Activated CD4-positive, alpha-beta memory T cell treated with anti-CD3 and anti-CD28 coated beads for 36 hours (primary cell): ENCODE measurements around the gene SLC35A5. TPM values are rescaled to one million over a fixed set of nuclear protein-coding genes. Genes with fewer than 3 reads are reported as not detected.
"Not testable (repeated sequence)": the region's sequence is repeated elsewhere in the genome, so short reads cannot be mapped to it uniquely, and the experiment has no call there.

Source experiments
- CTCF ChIA-PET: fragments of 350-600 bp; sonication (Branson Sonifier 250); formaldehyde crosslinking; loops from one replicate; lab custom pipeline; 2021; ENCODE audit warnings: antibody characterized with exemption, inconsistent platforms; lab: Charles Lee
- POLR2A ChIA-PET: fragments of 350-600 bp; sonication (Branson Sonifier 250); formaldehyde crosslinking; loops from one replicate; lab custom pipeline; 2021; ENCODE audit warnings: antibody characterized with exemption; lab: Charles Lee
- DNase-seq: peaks from one replicate; pipeline ENCODE4 v3.0.0-alpha.2; 2020
- H3K27ac Mint-ChIP-seq: one replicate; pipeline ENCODE4 v1.8.0; 2021; ENCODE audit warnings: mixed read lengths
- H3K27me3 Mint-ChIP-seq: one replicate; pipeline ENCODE4 v1.8.0; 2021; ENCODE audit warnings: mixed read lengths
- H3K36me3 Mint-ChIP-seq: one replicate; pipeline ENCODE4 v1.8.0; 2021; ENCODE audit warnings: mixed read lengths
- H3K4me1 Mint-ChIP-seq: one replicate; pipeline ENCODE4 v1.8.0; 2021; ENCODE audit warnings: low read depth, mixed read lengths
- H3K4me3 Mint-ChIP-seq: one replicate; pipeline ENCODE4 v1.8.0; 2021; ENCODE audit warnings: mild to moderate bottlenecking, mixed read lengths
- H3K9me3 Mint-ChIP-seq: one replicate; pipeline ENCODE4 v1.8.0; 2021; ENCODE audit warnings: mixed read lengths
- intact Hi-C: fragments of 100-400 bp; cut with micrococcal nuclease; formaldehyde crosslinking; loops from one replicate; pipeline ENCODE4 v1.15.1; 2023
- total RNA-seq, 2 experiments: library from RNA; stranded (reverse); gene quantifications; one replicate each; pipeline ENCODE4 v1.2.3, GENCODE V29; 2021

The SLC35A5 gene
- total RNA-seq, 2 experiments from 2014 or later = 15.5 to 17.8 TPM

GRCh38 chr3:112550859-112551258, 11.0 kb upstream of the SLC35A5 start:
- H3K9me3 Mint-ChIP-seq = no peaks in the 10 kb centered on the region
- ChIA-PET CTCF (interaction anchor here (0.7 kb wide), 1 partner anchor 11 kb away, joined by 3 read pairs; no protein-coding TSS in a partner anchor), POLR2A (no interaction called here)
- no peaks in the 10 kb centered on the region for H3K27me3 Mint-ChIP-seq
- no peak for DNase-seq
- H3K27ac Mint-ChIP-seq = no peak overlapping the region
- intact Hi-C loops = no loop called here
- peaks cover 26% of the 10 kb centered on the region for H3K4me1 Mint-ChIP-seq
- H3K36me3 Mint-ChIP-seq = peaks cover 28% of the 10 kb centered on the region
- no peak overlapping the region for H3K4me3 Mint-ChIP-seq

GRCh38 chr3:112555535-112556170, 6.2 kb upstream of the SLC35A5 start:
- ChIA-PET POLR2A (no interaction called here), CTCF (no interaction called here)
- Mint-ChIP-seq H3K27ac (no peak overlapping the region), H3K9me3 (no peaks in the 10 kb centered on the region), H3K4me1 (peaks cover 48% of the 10 kb centered on the region), H3K36me3 (peaks cover 28% of the 10 kb centered on the region), H3K4me3 (no peak overlapping the region), H3K27me3 (no peaks in the 10 kb centered on the region)
- no peak for DNase-seq
- intact Hi-C loops = no loop called here

- Mint-ChIP-seq H3K9me3 (no peaks in the 10 kb centered on the region), H3K27ac (no peak overlapping the region), H3K4me1 (peaks cover 41% of the 10 kb centered on the region), H3K4me3 (no peak overlapping the region), H3K27me3 (no peaks in the 10 kb centered on the region), H3K36me3 (peaks cover 22% of the 10 kb centered on the region)
- CTCF ChIA-PET = interaction anchor here (0.6 kb wide), 1 partner anchor 239 kb away, joined by 3 read pairs; no protein-coding TSS in a partner anchor
- intact Hi-C loops = no loop called here
- POLR2A ChIA-PET = interaction anchor here (0.6 to 0.7 kb wide), 2 partner anchors 388 to 1048 kb away, joined by 3 read pairs; no protein-coding TSS in a partner anchor
- no peak for DNase-seq
Measured at GRCh38 chr3:112557976-112558375, 3.9 kb upstream of the SLC35A5 start.

- Mint-ChIP-seq H3K27me3 (no peaks in the 10 kb centered on the region), H3K9me3 (no peaks in the 10 kb centered on the region), H3K4me3 (peak overlapping the region; percentile 87), H3K4me1 (peaks cover 37% of the 10 kb centered on the region), H3K27ac (no peak overlapping the region), H3K36me3 (peaks cover 18% of the 10 kb centered on the region)
- ChIA-PET CTCF (interaction anchor here (0.8 to 1.1 kb wide), 2 partner anchors 22 to 40 kb away, joined by 3 to 4 read pairs; no protein-coding TSS in a partner anchor), POLR2A (interaction anchor here (2.0 kb wide), 1 partner anchor 227 kb away, joined by 7 read pairs; the partner anchor contains the start of gene CD200)
- intact Hi-C loops = loop anchor here (5.0 kb wide), 1 partner anchor 117 kb away; no protein-coding TSS in a partner anchor
- no peak for DNase-seq
Measured at GRCh38 chr3:112560307-112560706, 1.5 kb upstream of the SLC35A5 start.

GRCh38 chr3:112560721-112561483, 943 bp upstream of the SLC35A5 start:
- Mint-ChIP-seq H3K4me3 (peak overlapping the region; percentile 87), H3K4me1 (peaks cover 32% of the 10 kb centered on the region), H3K27me3 (no peaks in the 10 kb centered on the region), H3K36me3 (peaks cover 12% of the 10 kb centered on the region), H3K9me3 (no peaks in the 10 kb centered on the region), H3K27ac (peak overlapping the region; percentile 98)
- DNase-seq = peak; percentile 85
- POLR2A ChIA-PET = interaction anchor here (0.6 to 2.0 kb wide), 4 partner anchors 74 to 257 kb away, joined by 3 to 7 read pairs (median 3); partner anchors contain the start of gene CD200
- CTCF ChIA-PET = interaction anchor here (0.8 to 1.1 kb wide), 2 partner anchors 21 to 40 kb away, joined by 3 to 4 read pairs; no protein-coding TSS in a partner anchor
- intact Hi-C loops = loop anchor here (5.0 kb wide), 1 partner anchor 116 kb away; no protein-coding TSS in a partner anchor

- Mint-ChIP-seq H3K9me3 (no peaks in the 10 kb centered on the region), H3K27me3 (no peaks in the 10 kb centered on the region), H3K36me3 (peaks cover 12% of the 10 kb centered on the region), H3K27ac (peak overlapping the region; percentile 98), H3K4me3 (peak overlapping the region; percentile 87), H3K4me1 (peaks cover 30% of the 10 kb centered on the region)
- DNase-seq = no peak
- ChIA-PET POLR2A (interaction anchor here (0.9 to 2.0 kb wide), 5 partner anchors 16 to 257 kb away, joined by 3 to 7 read pairs (median 3); partner anchors contain the start of genes BTLA and CD200), CTCF (interaction anchor here (1.0 kb wide), 1 partner anchor 518 kb away, joined by 3 read pairs; no protein-coding TSS in a partner anchor)
- intact Hi-C loops = loop anchor here (5.0 kb wide), 1 partner anchor 116 kb away; no protein-coding TSS in a partner anchor
Measured at GRCh38 chr3:112561484-112561733, 436 bp upstream of the SLC35A5 start.

- POLR2A ChIA-PET, H3K4me3 Mint-ChIP-seq, H3K36me3 Mint-ChIP-seq: not testable (repeated sequence)
Measured at GRCh38 chr3:112564247-112564939, 2.5 kb downstream of the SLC35A5 start.

GRCh38 chr3:112564940-112565305, 3.1 kb downstream of the SLC35A5 start:
- Mint-ChIP-seq H3K4me1 (peaks cover 20% of the 10 kb centered on the region), H3K9me3 (no peaks in the 10 kb centered on the region), H3K4me3 (no peak overlapping the region), H3K27ac (no peak overlapping the region), H3K36me3 (peaks cover 10% of the 10 kb centered on the region), H3K27me3 (no peaks in the 10 kb centered on the region)
- intact Hi-C loops = loop anchor here (5.0 kb wide), 1 partner anchor 112 kb away; no protein-coding TSS in a partner anchor
- ChIA-PET POLR2A (no interaction called here), CTCF (no interaction called here)
- no peak for DNase-seq

More at GRCh38 chr3:112564247-112564939, 2.5 kb downstream of the SLC35A5 start:
- H3K27ac Mint-ChIP-seq, DNase-seq, H3K9me3 Mint-ChIP-seq, H3K27me3 Mint-ChIP-seq: not testable (repeated sequence)
- CTCF ChIA-PET = interaction anchor here (1.0 kb wide), 1 partner anchor 18 kb away, joined by 4 read pairs; no protein-coding TSS in a partner anchor
- intact Hi-C loops = loop anchor here (5.0 kb wide), 1 partner anchor 113 kb away; no protein-coding TSS in a partner anchor
- peaks cover 25% of the 10 kb centered on the region for H3K4me1 Mint-ChIP-seq

- POLR2A ChIA-PET = no interaction called here
- intact Hi-C loops = no loop called here
- H3K36me3 Mint-ChIP-seq = peaks cover 20% of the 10 kb centered on the region
Measured at GRCh38 chr3:112568642-112569041, 6.8 kb downstream of the SLC35A5 start.

GRCh38 chr3:112569265-112569664, 7.4 kb downstream of the SLC35A5 start:
- ChIA-PET CTCF (interaction anchor here (0.5 to 2.5 kb wide), 4 partner anchors 10 to 458 kb away, joined by 3 to 12 read pairs (median 4); no protein-coding TSS in a partner anchor), POLR2A (no interaction called here)
- Mint-ChIP-seq H3K27me3 (no peaks in the 10 kb centered on the region), H3K36me3 (peaks cover 21% of the 10 kb centered on the region), H3K27ac (no peak overlapping the region), H3K4me3 (no peak overlapping the region), H3K4me1 (peaks cover 9% of the 10 kb centered on the region), H3K9me3 (no peaks in the 10 kb centered on the region)
- DNase-seq = no peak
- intact Hi-C loops = no loop called here

More at GRCh38 chr3:112568642-112569041, 6.8 kb downstream of the SLC35A5 start:
- Mint-ChIP-seq H3K9me3 (no peaks in the 10 kb centered on the region), H3K27ac (no peak overlapping the region), H3K4me1 (peaks cover 9% of the 10 kb centered on the region), H3K27me3 (no peaks in the 10 kb centered on the region), H3K4me3 (no peak overlapping the region)
- CTCF ChIA-PET = interaction anchor here (0.5 to 2.5 kb wide), 4 partner anchors 10 to 358 kb away, joined by 3 to 12 read pairs (median 4); no protein-coding TSS in a partner anchor
- DNase-seq = no peak

GRCh38 chr3:112572701-112573100, 10.9 kb downstream of the SLC35A5 start:
- H3K36me3 Mint-ChIP-seq = peaks cover 20% of the 10 kb centered on the region
- POLR2A ChIA-PET = no interaction called here

More at GRCh38 chr3:112572701-112573100, 10.9 kb downstream of the SLC35A5 start:
- no peaks in the 10 kb centered on the region for H3K27me3 Mint-ChIP-seq
- intact Hi-C loops = no loop called here
- no peaks in the 10 kb centered on the region for H3K9me3 Mint-ChIP-seq
- CTCF ChIA-PET = interaction anchor here (1.3 kb wide), 1 partner anchor 9 kb away, joined by 4 read pairs; no protein-coding TSS in a partner anchor
- no peak for DNase-seq
- no peak overlapping the region for H3K27ac Mint-ChIP-seq
- H3K4me1 Mint-ChIP-seq = peaks cover 5% of the 10 kb centered on the region
- H3K4me3 Mint-ChIP-seq = no peak overlapping the region
